NCI-H1105 treated with DMSO at 0.1 percent for 48 hours (cell line): ENCODE data around the gene STAC2.
A peak's percentile ranks its signal among the peaks of the same experiment; 100 is the strongest.

Experiments
- DNase-seq: peaks from one replicate; lab custom pipeline; 2025; lab: John Stamatoyannopoulos, UW

The STAC2 gene

GRCh38 chr17:39209317-39210092 is 16.2 kb downstream of the STAC2 start:
- DNase-seq, result no peak

- no peak for DNase-seq
Measured at GRCh38 chr17:39208893-39209292, 16.9 kb downstream of the STAC2 start.

GRCh38 chr17:39208136-39208535 is 17.6 kb downstream of the STAC2 start:
- no peak for DNase-seq

- DNase-seq, result no peak
Measured at GRCh38 chr17:39205112-39205526, 20.6 kb downstream of the STAC2 start.

- no peak for DNase-seq
Measured at GRCh38 chr17:39204245-39204644, 21.5 kb downstream of the STAC2 start.

GRCh38 chr17:39200957-39201510 is 24.7 kb downstream of the STAC2 start:
- DNase-seq, result no peak

GRCh38 chr17:39200070-39200879 is 25.5 kb downstream of the STAC2 start, which contains the start of gene RPL19:
Gene RPL19 (plus strand): TSS chr17:39200283. CDS start chr17:39200345, 62 bp downstream.
- DNase-seq, result peak; percentile 79

GRCh38 chr17:39199820-39200069 is 26.0 kb downstream of the STAC2 start:
- peak; percentile 88 for DNase-seq

- no peak for DNase-seq
Measured at GRCh38 chr17:39198186-39198566, 27.6 kb downstream of the STAC2 start.

- DNase-seq, result peak; percentile 80
Measured at GRCh38 chr17:39197380-39198185, 28.2 kb downstream of the STAC2 start, which contains the start of gene CACNB1. Gene CACNB1 (minus strand): TSS chr17:39197669. CDS start chr17:39197495, 174 bp downstream.

- peak; percentile 28 for DNase-seq
Measured at GRCh38 chr17:39196808-39197291, 28.9 kb downstream of the STAC2 start.

- no peak for DNase-seq
Measured at GRCh38 chr17:39196241-39196807, 29.4 kb downstream of the STAC2 start.

GRCh38 chr17:39195568-39196160 is 30.1 kb downstream of the STAC2 start:
- DNase-seq, result no peak

GRCh38 chr17:39194985-39195524 is 30.7 kb downstream of the STAC2 start:
- no peak for DNase-seq

GRCh38 chr17:39194089-39194984 is 31.4 kb downstream of the STAC2 start:
- DNase-seq, result no peak

GRCh38 chr17:39193346-39193745 is 32.4 kb downstream of the STAC2 start:
- DNase-seq, result no peak

- DNase-seq, result no peak
Measured at GRCh38 chr17:39192901-39193300, 32.8 kb downstream of the STAC2 start.

GRCh38 chr17:39191750-39192510 is 33.8 kb downstream of the STAC2 start:
- DNase-seq, result no peak
